Measurements from ENCODE around the gene DIPK1B.

Gene DIPK1B

DNA sequence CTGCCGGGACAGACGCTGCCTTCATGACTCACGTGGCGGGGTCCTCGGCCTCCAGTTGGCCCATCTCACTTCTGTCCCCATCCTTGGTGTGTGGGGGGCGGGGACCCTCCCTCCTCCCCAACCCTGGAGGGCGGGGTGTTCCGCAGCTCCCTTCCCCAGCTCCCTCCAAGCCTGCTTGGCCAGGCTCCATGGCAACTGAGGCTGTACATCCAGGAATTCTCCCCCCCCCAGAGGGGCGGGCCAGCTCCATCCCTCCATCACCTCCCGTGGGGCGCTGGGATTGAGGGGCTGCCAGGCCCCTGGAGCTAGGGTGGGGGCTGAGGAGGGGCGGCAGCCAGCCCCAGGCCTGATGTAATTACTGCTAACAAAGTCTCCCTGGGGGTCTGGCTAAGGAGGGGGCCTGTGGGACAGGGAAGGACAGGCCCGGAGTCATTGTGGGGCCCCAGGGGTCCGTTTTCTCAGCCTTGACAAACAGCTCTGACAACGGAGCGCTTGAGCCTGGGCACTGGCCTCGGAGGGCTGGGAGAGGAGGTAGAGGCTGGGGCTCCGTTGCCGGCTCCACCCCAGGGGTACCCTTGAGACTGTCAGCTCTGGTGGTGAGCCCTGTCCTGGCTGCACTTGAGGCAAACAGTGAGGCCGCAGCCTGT is 8.0 kb downstream of the DIPK1B start:
- no peak overlapping the region for H3K4me3 ChIP-seq
- peaks cover 2% of the 10 kb centered on the region for H3K4me1 ChIP-seq
- no peaks in the 10 kb centered on the region for H3K9me3 ChIP-seq
- H3K27me3 ChIP-seq (ENCODE audit: low read depth), result no peaks in the 10 kb centered on the region
- H3K36me3 ChIP-seq (replicated peaks), result peaks cover 55% of the 10 kb centered on the region
- DNase-seq (ENCODE audit: low spot score in 2 of 2), result peak in 1 of 2 experiments; percentile 57
- in situ Hi-C loops (cut with MboI; ENCODE audit: low sequenced_read_pairs), result no loop called here

DNA sequence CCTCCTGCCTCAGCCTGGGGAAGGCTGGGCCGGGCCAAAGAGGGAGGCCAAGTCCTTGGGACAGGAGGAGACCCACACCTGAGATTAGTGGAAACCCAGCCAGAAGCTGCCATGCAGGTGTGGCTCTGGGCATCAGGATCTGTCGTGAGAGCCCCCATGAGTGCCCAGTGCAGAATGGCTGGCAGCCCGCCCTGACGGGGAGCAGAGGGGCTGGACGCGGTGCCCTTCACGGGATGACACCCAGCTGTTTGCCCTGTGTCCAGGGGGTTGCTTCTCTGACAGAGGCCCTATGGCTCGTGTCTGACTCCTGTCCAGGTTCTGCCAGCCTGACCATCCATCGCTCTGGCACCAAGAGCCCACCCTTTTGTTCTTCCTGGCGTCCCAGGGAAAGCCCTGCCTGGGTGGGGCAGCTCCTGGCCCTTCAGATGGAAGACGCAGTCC is 8.5 kb downstream of the DIPK1B start:
- in situ Hi-C loops (cut with MboI; ENCODE audit: low sequenced_read_pairs), result no loop called here
- DNase-seq (ENCODE audit: low spot score in 2 of 2), result no peak
- Histone ChIP-seq H3K9me3 (no peaks in the 10 kb centered on the region), H3K27me3 (ENCODE audit: low read depth) (no peaks in the 10 kb centered on the region), H3K4me1 (peaks cover 8% of the 10 kb centered on the region), H3K36me3 (replicated peaks) (peaks cover 61% of the 10 kb centered on the region), H3K4me3 (no peak overlapping the region)

- peaks cover 11% of the 10 kb centered on the region for H3K4me1 ChIP-seq
- peaks cover 67% of the 10 kb centered on the region for H3K36me3 ChIP-seq (replicated peaks)
- peak in 1 of 2 experiments; percentile 52 for DNase-seq (ENCODE audit: low spot score in 2 of 2)
- no peaks in the 10 kb centered on the region for H3K9me3 ChIP-seq
- in situ Hi-C loops (cut with MboI; ENCODE audit: low sequenced_read_pairs), result no loop called here
- H3K4me3 ChIP-seq, result no peak overlapping the region
- no peaks in the 10 kb centered on the region for H3K27me3 ChIP-seq (ENCODE audit: low read depth)
Observed at GRCh38 chr9:136721339-136722092, 9.1 kb downstream of the DIPK1B start.

DNA sequence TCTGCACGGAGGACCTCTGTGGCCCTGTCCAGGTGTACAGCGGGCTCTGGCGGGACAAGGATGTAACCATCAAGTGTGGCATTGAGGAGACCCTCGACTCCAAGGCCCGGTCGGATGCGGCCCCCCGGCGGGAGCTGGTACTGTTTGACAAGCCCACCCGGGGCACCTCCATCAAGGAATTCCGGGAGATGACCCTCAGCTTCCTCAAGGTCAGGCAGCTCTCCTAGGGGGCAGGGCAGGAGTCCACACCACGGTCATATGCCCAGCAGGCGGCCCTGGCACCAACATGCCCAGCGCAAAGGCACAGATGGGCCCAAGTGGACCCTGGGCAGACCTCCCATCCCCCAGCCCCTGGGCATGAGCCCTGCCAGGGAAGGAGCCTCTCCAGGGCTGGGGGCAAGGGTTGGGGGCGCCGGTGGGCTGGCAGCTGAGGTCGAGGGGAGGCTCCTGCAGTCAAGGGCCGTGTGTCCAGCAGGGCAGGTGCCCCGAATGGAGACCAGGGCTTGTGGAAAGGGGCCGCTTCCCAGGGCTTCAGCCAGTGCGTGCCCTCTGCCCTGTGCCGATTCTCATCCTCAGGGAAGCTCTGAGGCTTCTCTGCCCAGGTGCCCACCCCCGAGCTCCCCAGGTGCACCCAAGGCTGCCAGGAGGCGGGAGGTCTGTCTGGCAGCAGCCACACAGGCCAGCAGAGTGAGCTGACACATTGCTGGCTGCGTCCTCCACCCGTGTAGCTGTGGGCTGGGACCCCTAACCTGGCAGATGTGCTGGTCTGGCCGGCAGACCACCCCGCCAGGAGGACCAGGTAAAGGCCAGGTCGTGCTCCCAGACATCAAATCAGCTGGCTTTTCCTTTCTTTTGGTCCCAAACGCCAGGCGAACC is 10.0 kb downstream of the DIPK1B start:
- peaks cover 72% of the 10 kb centered on the region for H3K36me3 ChIP-seq (replicated peaks)

GRCh38 chr9:136722969-136723356 is 10.6 kb downstream of the DIPK1B start:
- H3K4me1 ChIP-seq, result peaks cover 11% of the 10 kb centered on the region

More for the DNA sequence above, 10.0 kb downstream of the DIPK1B start:
- DNase-seq (ENCODE audit: low spot score in 2 of 2), result peak in 1 of 2 experiments; percentile 36
- H3K4me1 ChIP-seq, result peaks cover 11% of the 10 kb centered on the region
- H3K4me3 ChIP-seq, result no peak overlapping the region
- no peaks in the 10 kb centered on the region for H3K9me3 ChIP-seq
- H3K27me3 ChIP-seq (ENCODE audit: low read depth), result no peaks in the 10 kb centered on the region
- in situ Hi-C loops (cut with MboI; ENCODE audit: low sequenced_read_pairs), result no loop called here

DNA sequence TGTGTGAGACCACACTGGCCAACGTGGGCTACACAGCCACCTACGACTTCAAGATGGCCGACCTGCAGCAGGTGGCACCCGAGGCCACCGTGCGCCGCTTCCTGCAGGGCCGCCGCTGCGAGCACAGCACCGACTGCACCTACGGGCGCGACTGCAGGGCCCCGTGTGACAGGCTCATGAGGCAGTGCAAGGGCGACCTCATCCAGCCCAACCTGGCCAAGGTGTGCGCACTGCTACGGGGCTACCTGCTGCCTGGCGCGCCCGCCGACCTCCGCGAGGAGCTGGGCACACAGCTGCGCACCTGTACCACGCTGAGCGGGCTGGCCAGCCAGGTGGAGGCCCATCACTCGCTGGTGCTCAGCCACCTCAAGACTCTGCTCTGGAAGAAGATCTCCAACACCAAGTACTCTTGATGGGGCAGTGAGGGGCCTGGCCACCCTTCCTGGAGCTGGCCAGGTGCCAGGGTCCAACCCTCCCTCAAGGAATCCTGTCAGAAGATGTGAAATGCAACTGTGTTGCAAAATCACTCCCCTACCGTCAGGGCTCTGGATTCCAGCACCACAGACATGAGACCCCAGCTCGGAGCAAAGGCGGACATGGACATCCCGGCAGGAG is 11.1 kb downstream of the DIPK1B start:
- peaks cover 69% of the 10 kb centered on the region for H3K36me3 ChIP-seq (replicated peaks)

More at GRCh38 chr9:136722969-136723356, 10.6 kb downstream of the DIPK1B start:
- no peaks in the 10 kb centered on the region for H3K9me3 ChIP-seq
- H3K4me3 ChIP-seq, result no peak overlapping the region
- peaks cover 72% of the 10 kb centered on the region for H3K36me3 ChIP-seq (replicated peaks)
- DNase-seq (ENCODE audit: low spot score in 2 of 2), result peak in 1 of 2 experiments; percentile 63
- in situ Hi-C loops (cut with MboI; ENCODE audit: low sequenced_read_pairs), result no loop called here
- no peaks in the 10 kb centered on the region for H3K27me3 ChIP-seq (ENCODE audit: low read depth)

GRCh38 chr9:136723989-136724388 is 11.6 kb downstream of the DIPK1B start:
- DNase-seq (ENCODE audit: low spot score in 2 of 2), result no peak
- H3K36me3 ChIP-seq (replicated peaks), result peaks cover 69% of the 10 kb centered on the region
- H3K4me1 ChIP-seq, result peaks cover 11% of the 10 kb centered on the region
- H3K9me3 ChIP-seq, result no peaks in the 10 kb centered on the region
- in situ Hi-C loops (cut with MboI; ENCODE audit: low sequenced_read_pairs), result no loop called here
- H3K27me3 ChIP-seq (ENCODE audit: low read depth), result no peaks in the 10 kb centered on the region
- no peak overlapping the region for H3K4me3 ChIP-seq

More for the DNA sequence above, 11.1 kb downstream of the DIPK1B start:
- Histone ChIP-seq H3K27me3 (ENCODE audit: low read depth) (no peaks in the 10 kb centered on the region), H3K4me1 (peaks cover 11% of the 10 kb centered on the region), H3K9me3 (no peaks in the 10 kb centered on the region), H3K4me3 (no peak overlapping the region)
- in situ Hi-C loops (cut with MboI; ENCODE audit: low sequenced_read_pairs), result no loop called here
- peak; percentile 34 to 64 for DNase-seq (ENCODE audit: low spot score in 2 of 2)

- in situ Hi-C loops (cut with MboI; ENCODE audit: low sequenced_read_pairs), result no loop called here
Observed at GRCh38 chr9:136724772-136725171, 12.4 kb downstream of the DIPK1B start.

GRCh38 chr9:136725612-136726011 is 13.2 kb downstream of the DIPK1B start:
- peak overlapping the region; percentile 73 for H3K4me3 ChIP-seq

More at GRCh38 chr9:136724772-136725171, 12.4 kb downstream of the DIPK1B start:
- Histone ChIP-seq H3K27me3 (ENCODE audit: low read depth) (no peaks in the 10 kb centered on the region), H3K36me3 (replicated peaks) (peaks cover 69% of the 10 kb centered on the region), H3K9me3 (no peaks in the 10 kb centered on the region), H3K4me3 (no peak overlapping the region), H3K4me1 (peaks cover 16% of the 10 kb centered on the region)
- peak in 1 of 2 experiments; percentile 24 for DNase-seq (ENCODE audit: low spot score in 2 of 2)

GRCh38 chr9:136726118-136726517 is 13.7 kb downstream of the DIPK1B start:
- Histone ChIP-seq H3K9me3 (no peaks in the 10 kb centered on the region), H3K4me1 (peaks cover 16% of the 10 kb centered on the region), H3K27me3 (ENCODE audit: low read depth) (no peaks in the 10 kb centered on the region), H3K4me3 (peak overlapping the region; percentile 73), H3K36me3 (replicated peaks) (peaks cover 59% of the 10 kb centered on the region)
- no peak for DNase-seq (ENCODE audit: low spot score in 2 of 2)
- in situ Hi-C loops (cut with MboI; ENCODE audit: low sequenced_read_pairs), result no loop called here

More at GRCh38 chr9:136725612-136726011, 13.2 kb downstream of the DIPK1B start:
- no peaks in the 10 kb centered on the region for H3K9me3 ChIP-seq
- H3K4me1 ChIP-seq, result peaks cover 16% of the 10 kb centered on the region
- in situ Hi-C loops (cut with MboI; ENCODE audit: low sequenced_read_pairs), result no loop called here
- H3K36me3 ChIP-seq (replicated peaks), result peaks cover 64% of the 10 kb centered on the region
- H3K27me3 ChIP-seq (ENCODE audit: low read depth), result no peaks in the 10 kb centered on the region
- peak in 1 of 2 experiments; percentile 43 for DNase-seq (ENCODE audit: low spot score in 2 of 2)

DNA sequence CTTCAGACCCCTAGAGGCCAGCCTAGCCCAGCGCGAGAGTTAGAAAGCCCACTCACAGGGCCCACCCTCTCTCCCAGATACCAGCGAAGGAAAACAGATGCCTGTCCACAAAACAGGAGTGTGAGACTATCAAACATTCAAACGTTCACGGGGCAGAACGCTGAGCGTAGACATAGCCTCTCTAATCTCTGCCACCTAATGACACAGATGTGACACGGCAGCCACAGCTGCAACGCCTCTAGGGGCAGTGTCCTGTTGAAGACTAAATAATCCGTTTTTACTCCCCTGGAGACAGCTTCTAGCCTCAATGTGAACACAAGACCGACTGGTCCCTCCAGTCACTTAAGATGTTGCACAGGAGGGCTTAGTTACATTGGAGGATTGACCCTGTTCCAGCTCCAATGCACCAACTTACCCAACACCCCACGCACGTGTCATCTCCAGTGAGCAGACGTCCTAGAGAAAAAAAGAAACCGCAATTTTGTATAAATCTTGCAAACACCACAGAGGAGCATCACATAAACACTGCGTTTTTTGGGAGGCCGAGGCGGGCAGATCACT is 14.3 kb downstream of the DIPK1B start:
- in situ Hi-C loops (cut with MboI; ENCODE audit: low sequenced_read_pairs), result no loop called here
- DNase-seq (ENCODE audit: low spot score in 2 of 2), result peak; percentile 65 to 69
- H3K36me3 ChIP-seq (replicated peaks), result peaks cover 53% of the 10 kb centered on the region

GRCh38 chr9:136728080-136728547 is 15.7 kb downstream of the DIPK1B start:
- no peaks in the 10 kb centered on the region for H3K27me3 ChIP-seq (ENCODE audit: low read depth)
- H3K4me1 ChIP-seq, result peaks cover 16% of the 10 kb centered on the region
- H3K4me3 ChIP-seq, result peak overlapping the region; percentile 73
- DNase-seq (ENCODE audit: low spot score in 2 of 2), result peak; percentile 69 to 93
- H3K9me3 ChIP-seq, result no peaks in the 10 kb centered on the region
- H3K36me3 ChIP-seq (replicated peaks), result peaks cover 39% of the 10 kb centered on the region
- in situ Hi-C loops (cut with MboI; ENCODE audit: low sequenced_read_pairs), result no loop called here

More for the DNA sequence above, 14.3 kb downstream of the DIPK1B start:
- peaks cover 16% of the 10 kb centered on the region for H3K4me1 ChIP-seq
- peak overlapping the region; percentile 73 for H3K4me3 ChIP-seq
- no peaks in the 10 kb centered on the region for H3K9me3 ChIP-seq
- H3K27me3 ChIP-seq (ENCODE audit: low read depth), result no peaks in the 10 kb centered on the region
